ENCODE measurements around the gene PPP1R9A.

- TF ChIP-seq ZFP30 (CRISPR knock-in tag; IDR thresholded peaks at IDR 0.05) (no peak), CSRNP3 (CRISPR knock-in tag; IDR thresholded peaks at IDR 0.05) (no peak)
These were observed 372.0 kb downstream of the PPP1R9A start for GRCh38 chr7:95279417-95279816.

Data from SK-N-SH treated with all-trans-retinoic acid at 6 μM for 48 hours (cell line).